Measurements from ENCODE around the gene OCIAD2.

The OCIAD2 gene, protein sequence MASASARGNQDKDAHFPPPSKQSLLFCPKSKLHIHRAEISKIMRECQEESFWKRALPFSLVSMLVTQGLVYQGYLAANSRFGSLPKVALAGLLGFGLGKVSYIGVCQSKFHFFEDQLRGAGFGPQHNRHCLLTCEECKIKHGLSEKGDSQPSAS

GRCh38 chr4:48906206-48907173, at the start of gene OCIAD2:
Gene OCIAD2 (minus strand): TSS chr4:48906774. CDS start chr4:48904549, 2,225 bp downstream.
- Histone ChIP-seq H3K27ac (peak within 1 kb of the TSS; percentile 89), H3K27me3 (ENCODE audit: insufficient read depth, low read depth, severe bottlenecking) (no peaks in the 10 kb centered on the region), H3K9me3 (ENCODE audit: severe bottlenecking) (no peaks in the 10 kb centered on the region), H3K36me3 (peaks cover 34% of the 10 kb centered on the region), H3K4me3 (ENCODE audit: low read depth, low read length) (peak within 1 kb of the TSS; percentile 92)
- TF ChIP-seq CTCF (IDR thresholded peaks at IDR 0.05; ENCODE audit: low read depth, low read length) = no peak; the same call in 1 of the 2 replicates
- DNase-seq = peak; percentile 91

- Histone ChIP-seq H3K36me3 (no peaks in the 10 kb centered on the region), H3K4me3 (ENCODE audit: low read depth, low read length) (no peak overlapping the region), H3K9me3 (ENCODE audit: severe bottlenecking) (no peaks in the 10 kb centered on the region), H3K27ac (no peak overlapping the region), H3K27me3 (ENCODE audit: insufficient read depth, low read depth, severe bottlenecking) (no peaks in the 10 kb centered on the region)
- no peak for DNase-seq
- no peak for TF ChIP-seq CTCF (IDR thresholded peaks at IDR 0.05; ENCODE audit: low read depth, low read length)
These were observed 47.7 kb upstream of the OCIAD2 start for GRCh38 chr4:48954314-48954713.

- no peak for TF ChIP-seq CTCF (IDR thresholded peaks at IDR 0.05; ENCODE audit: low read depth, low read length)
- Histone ChIP-seq H3K27me3 (ENCODE audit: insufficient read depth, low read depth, severe bottlenecking) (no peaks in the 10 kb centered on the region), H3K36me3 (no peaks in the 10 kb centered on the region), H3K27ac (no peak overlapping the region), H3K9me3 (ENCODE audit: severe bottlenecking) (no peaks in the 10 kb centered on the region), H3K4me3 (ENCODE audit: low read depth, low read length) (no peak overlapping the region)
- DNase-seq = no peak
These were observed 43.1 kb upstream of the OCIAD2 start for GRCh38 chr4:48949518-48950219.

DNA sequence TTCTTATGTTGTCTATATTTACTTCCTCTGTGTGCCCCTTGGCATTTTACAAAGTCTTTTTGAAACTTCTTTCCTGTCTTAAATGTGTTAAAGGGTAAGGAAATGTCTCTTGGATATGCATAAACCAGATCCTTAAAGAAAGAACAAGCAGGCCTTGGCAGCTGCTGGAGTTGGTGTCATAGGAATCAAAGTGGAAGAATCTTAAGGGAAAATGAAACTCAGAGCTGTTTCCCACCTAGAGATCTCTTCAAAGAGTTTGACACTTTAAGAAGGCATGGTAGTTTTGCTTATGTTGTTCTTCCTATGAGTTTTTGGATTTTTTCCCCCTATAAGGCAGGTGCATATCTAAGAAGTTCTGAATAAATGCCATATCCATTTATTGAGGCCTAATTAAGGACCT, 42.5 kb upstream of the OCIAD2 start:
- no peaks in the 10 kb centered on the region for H3K36me3 ChIP-seq
- H3K4me3 ChIP-seq (ENCODE audit: low read depth, low read length) = no peak overlapping the region
- DNase-seq = no peak
- H3K9me3 ChIP-seq (ENCODE audit: severe bottlenecking) = no peaks in the 10 kb centered on the region
- H3K27ac ChIP-seq = no peak overlapping the region
- no peaks in the 10 kb centered on the region for H3K27me3 ChIP-seq (ENCODE audit: insufficient read depth, low read depth, severe bottlenecking)
- TF ChIP-seq CTCF (IDR thresholded peaks at IDR 0.05; ENCODE audit: low read depth, low read length) = no peak

- Histone ChIP-seq H3K27me3 (ENCODE audit: insufficient read depth, low read depth, severe bottlenecking) (no peaks in the 10 kb centered on the region), H3K36me3 (no peaks in the 10 kb centered on the region), H3K9me3 (ENCODE audit: severe bottlenecking) (no peaks in the 10 kb centered on the region), H3K27ac (no peak overlapping the region), H3K4me3 (ENCODE audit: low read depth, low read length) (no peak overlapping the region)
- TF ChIP-seq CTCF (IDR thresholded peaks at IDR 0.05; ENCODE audit: low read depth, low read length) = no peak
- no peak for DNase-seq
These were observed 41.2 kb upstream of the OCIAD2 start for GRCh38 chr4:48947731-48948130.
